GM21619 (cell line): Measurements from ENCODE around the gene CDH1.

Source experiments
- ATAC-seq: cut with Tn5 transposase; IDR thresholded peaks from one replicate; pipeline ENCODE4 v1.9.1; 2021; ENCODE audit not compliant: unreplicated experiment

Gene CDH1

GRCh38 chr16:68759062-68759461 is 22.0 kb downstream of the CDH1 start:
- no peak for ATAC-seq

- ATAC-seq, result peak; percentile 46
These were observed 23.7 kb downstream of the CDH1 start for GRCh38 chr16:68760671-68761275.

- no peak for ATAC-seq
These were observed 26.1 kb downstream of the CDH1 start for GRCh38 chr16:68762996-68763756.

- no peak for ATAC-seq
These were observed 27.8 kb downstream of the CDH1 start for GRCh38 chr16:68764862-68765261.

- no peak for ATAC-seq
These were observed 30.5 kb downstream of the CDH1 start for GRCh38 chr16:68767581-68767980.

GRCh38 chr16:68768175-68768574 is 31.1 kb downstream of the CDH1 start:
- ATAC-seq, result no peak

- no peak for ATAC-seq
These were observed 31.7 kb downstream of the CDH1 start for GRCh38 chr16:68768771-68769170.

GRCh38 chr16:68770671-68771070 is 33.6 kb downstream of the CDH1 start:
- ATAC-seq, result no peak

- ATAC-seq, result no peak
These were observed 35.1 kb downstream of the CDH1 start for GRCh38 chr16:68772030-68772681.

- no peak for ATAC-seq
These were observed 35.8 kb downstream of the CDH1 start for GRCh38 chr16:68772871-68773270.

GRCh38 chr16:68774982-68775634 is 38.0 kb downstream of the CDH1 start:
- no peak for ATAC-seq

GRCh38 chr16:68776821-68777485 is 39.9 kb downstream of the CDH1 start:
- ATAC-seq, result peak; percentile 77

- no peak for ATAC-seq
These were observed 41.6 kb downstream of the CDH1 start for GRCh38 chr16:68778551-68779231.

GRCh38 chr16:68779891-68780290 is 42.8 kb downstream of the CDH1 start:
- ATAC-seq, result no peak

GRCh38 chr16:68781784-68782183 is 44.7 kb downstream of the CDH1 start:
- no peak for ATAC-seq

- ATAC-seq, result no peak
These were observed 45.4 kb downstream of the CDH1 start for GRCh38 chr16:68782198-68783174.

- ATAC-seq, result no peak
These were observed 47.1 kb downstream of the CDH1 start for GRCh38 chr16:68784226-68784625.

GRCh38 chr16:68784721-68785120 is 47.6 kb downstream of the CDH1 start:
- no peak for ATAC-seq

GRCh38 chr16:68785715-68786114 is 48.6 kb downstream of the CDH1 start:
- no peak for ATAC-seq
